Breast epithelium (tissue), 3 donors: ENCODE results near the gene FAM117B. TPM values are rescaled to one million over a fixed set of nuclear protein-coding genes. Genes with fewer than 3 reads are reported as not detected.

Source experiments
- total RNA-seq, 3 donors: library from RNA; depleted of rRNA; stranded (reverse); fragments of >200 nt; gene quantifications; one replicate each; pipeline ENCODE4 v1.1.0, GENCODE V29; 2016

Gene FAM117B
- total RNA-seq, 3 donors from 2014 or later, result 9.4 to 13.1 (median 11.9) TPM

Other genes starting within 250 kb of the FAM117B start
- gene ICA1L, start 236.8 kb downstream of the FAM117B start, total RNA-seq, result 10 to 100 TPM in 2 of 3 donors, 1 to 10 TPM in 1; 9.5 to 14.5 (median 14.4) TPM